Central memory CD8-positive, alpha-beta T cell (primary cell): Measurements from ENCODE around the gene GRID1.

Source experiments
- ATAC-seq: fragments of 150-1000 bp; cut with Tn5 transposase; replicated peaks from 2 replicates; pipeline ENCODE4 v1.10.0; 2022; ENCODE audit warnings: mild to moderate bottlenecking, moderate FRiP score, moderate number of reproducible peaks; ENCODE audit not compliant: poor library complexity, severe bottlenecking; ENCODE audit errors: extremely low read depth
- DNase-seq, 2 donors: peaks; one replicate each; pipeline ENCODE4 v3.0.0; 2021; ENCODE audit warnings: low spot score in 2 of 2
- H3K27ac Mint-ChIP-seq: one replicate; pipeline ENCODE4 v1.8.0; 2022; ENCODE audit warnings: low read depth, mild to moderate bottlenecking, moderate library complexity, mixed read lengths
- H3K27me3 Mint-ChIP-seq: one replicate; pipeline ENCODE4 v1.8.0; 2022; ENCODE audit warnings: mixed read lengths
- H3K36me3 Mint-ChIP-seq: one replicate; pipeline ENCODE4 v1.8.0; 2022; ENCODE audit warnings: mild to moderate bottlenecking, moderate library complexity, mixed read lengths; ENCODE audit not compliant: insufficient read depth
- H3K4me1 Mint-ChIP-seq: one replicate; pipeline ENCODE4 v1.8.0; 2022; ENCODE audit warnings: mixed read lengths
- H3K4me3 Mint-ChIP-seq: one replicate; pipeline ENCODE4 v1.8.0; 2022; ENCODE audit warnings: mild to moderate bottlenecking, moderate library complexity, mixed read lengths
- H3K9me3 Mint-ChIP-seq: one replicate; pipeline ENCODE4 v1.8.0; 2022; ENCODE audit warnings: mixed read lengths

The GRID1 gene

DNA sequence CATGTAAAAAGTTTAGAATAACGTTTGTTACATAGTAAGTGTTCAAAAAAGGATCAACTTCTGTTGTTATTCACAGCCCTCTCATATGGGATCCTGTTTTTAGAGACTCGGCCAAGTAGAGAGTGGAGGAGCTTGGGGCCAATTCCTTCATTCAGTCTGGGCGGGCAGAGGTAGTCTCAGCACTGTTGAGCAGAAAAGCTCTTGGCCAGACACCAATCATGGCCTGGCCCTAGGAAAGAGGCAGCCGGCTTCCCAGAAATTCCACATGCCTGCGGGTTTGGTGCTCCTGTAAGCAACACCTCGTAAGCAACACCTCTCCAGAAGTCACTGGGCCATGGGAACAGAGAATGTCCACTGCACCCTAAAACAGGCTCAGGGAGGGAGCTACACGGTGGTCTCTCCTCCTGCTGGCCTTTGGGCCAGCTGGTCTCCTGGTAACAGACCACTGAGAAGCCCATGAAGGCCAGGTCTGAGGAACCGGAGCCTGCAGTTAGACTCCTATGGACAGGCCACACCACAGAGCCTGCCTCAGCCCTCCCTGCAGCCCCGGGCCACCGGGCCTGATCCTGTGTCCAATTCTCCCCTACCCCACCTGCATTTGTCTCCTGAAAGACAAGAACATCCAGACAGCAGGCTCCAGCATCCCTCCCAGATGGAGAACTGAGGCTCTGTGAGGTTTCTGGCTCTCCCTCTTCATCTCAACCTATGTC, 149.1 kb downstream of the GRID1 start:
- Mint-ChIP-seq H3K9me3 (no peaks in the 10 kb centered on the region), H3K4me3 (no peak overlapping the region)

DNA sequence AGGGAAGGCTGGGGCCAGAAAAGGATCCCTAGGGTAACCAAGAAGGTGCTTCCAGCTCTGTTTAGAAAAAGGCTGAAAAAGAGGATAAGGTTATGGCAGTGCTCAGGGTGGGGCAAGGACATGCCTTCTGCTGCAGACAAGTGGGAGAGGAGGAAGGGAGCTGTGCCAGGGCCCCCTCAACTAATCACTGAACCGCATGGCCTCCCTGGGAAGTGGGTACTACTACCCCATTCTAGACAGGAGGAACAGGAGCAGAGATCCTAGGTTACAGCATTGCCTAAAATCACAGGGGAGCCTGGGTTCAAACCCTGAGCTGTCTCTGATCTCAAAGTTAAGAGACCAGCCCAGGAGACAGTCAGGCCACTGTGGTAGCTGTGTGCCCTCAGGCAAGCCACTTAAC, 149.7 kb downstream of the GRID1 start:
- no peaks in the 10 kb centered on the region for H3K36me3 Mint-ChIP-seq
- H3K27ac Mint-ChIP-seq = no peak overlapping the region
- H3K4me1 Mint-ChIP-seq = no peaks in the 10 kb centered on the region
- no peak for DNase-seq
- ATAC-seq = no peak
- H3K27me3 Mint-ChIP-seq = peaks cover 20% of the 10 kb centered on the region
- H3K9me3 Mint-ChIP-seq = no peaks in the 10 kb centered on the region
- H3K4me3 Mint-ChIP-seq = no peak overlapping the region

More for the DNA sequence above, 149.1 kb downstream of the GRID1 start:
- H3K36me3 Mint-ChIP-seq = no peaks in the 10 kb centered on the region
- H3K4me1 Mint-ChIP-seq = no peaks in the 10 kb centered on the region
- ATAC-seq = no peak
- peaks cover 20% of the 10 kb centered on the region for H3K27me3 Mint-ChIP-seq
- H3K27ac Mint-ChIP-seq = no peak overlapping the region
- DNase-seq = no peak

DNA sequence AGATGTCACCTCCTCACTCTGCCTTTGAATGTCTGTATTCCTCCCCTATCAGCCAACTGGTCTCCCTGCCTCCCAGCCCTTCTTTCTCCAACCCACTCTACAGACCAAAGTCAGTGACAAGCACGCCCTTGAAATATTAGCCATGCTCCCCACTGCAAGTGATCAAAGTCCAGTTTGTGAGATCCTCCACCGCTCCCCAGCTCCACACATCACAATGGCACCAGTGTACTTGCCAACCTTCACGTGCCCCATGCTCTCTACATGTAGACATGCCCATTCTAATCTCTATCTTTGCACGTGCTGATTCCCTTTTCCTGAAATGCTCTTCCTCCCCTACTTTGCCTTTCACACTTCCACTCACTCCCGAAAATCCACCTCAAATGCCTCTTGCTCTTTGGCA, 150.9 kb downstream of the GRID1 start:
- no peak overlapping the region for H3K4me3 Mint-ChIP-seq
- H3K36me3 Mint-ChIP-seq = no peaks in the 10 kb centered on the region
- peaks cover 11% of the 10 kb centered on the region for H3K27me3 Mint-ChIP-seq
- H3K27ac Mint-ChIP-seq = no peak overlapping the region
- ATAC-seq (no peak), DNase-seq (no peak)
- no peaks in the 10 kb centered on the region for H3K4me1 Mint-ChIP-seq
- no peaks in the 10 kb centered on the region for H3K9me3 Mint-ChIP-seq

DNA sequence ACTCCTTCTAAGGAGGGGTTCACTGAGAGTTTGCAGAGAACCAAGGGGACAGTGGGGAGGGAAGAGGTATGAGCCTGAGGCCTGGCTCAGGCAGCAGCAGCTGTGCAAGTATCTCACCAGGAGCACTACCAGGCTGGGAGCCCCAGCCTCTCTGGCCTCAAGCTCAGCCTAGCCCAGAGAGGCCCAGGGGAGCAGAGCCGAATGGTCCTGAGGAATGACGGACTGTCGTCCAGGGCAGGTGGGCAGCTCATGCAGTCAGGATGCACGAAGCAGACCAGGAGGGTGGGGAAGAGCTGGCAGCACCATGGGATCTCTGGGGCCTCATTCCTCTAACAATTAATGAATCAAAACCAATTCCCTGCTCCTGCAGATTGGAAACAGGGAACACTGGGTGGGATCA, 151.5 kb downstream of the GRID1 start:
- ATAC-seq (no peak), DNase-seq (no peak)
- H3K9me3 Mint-ChIP-seq = no peaks in the 10 kb centered on the region
- no peaks in the 10 kb centered on the region for H3K4me1 Mint-ChIP-seq
- peaks cover 11% of the 10 kb centered on the region for H3K27me3 Mint-ChIP-seq
- no peak overlapping the region for H3K4me3 Mint-ChIP-seq
- H3K36me3 Mint-ChIP-seq = no peaks in the 10 kb centered on the region
- H3K27ac Mint-ChIP-seq = no peak overlapping the region

DNA sequence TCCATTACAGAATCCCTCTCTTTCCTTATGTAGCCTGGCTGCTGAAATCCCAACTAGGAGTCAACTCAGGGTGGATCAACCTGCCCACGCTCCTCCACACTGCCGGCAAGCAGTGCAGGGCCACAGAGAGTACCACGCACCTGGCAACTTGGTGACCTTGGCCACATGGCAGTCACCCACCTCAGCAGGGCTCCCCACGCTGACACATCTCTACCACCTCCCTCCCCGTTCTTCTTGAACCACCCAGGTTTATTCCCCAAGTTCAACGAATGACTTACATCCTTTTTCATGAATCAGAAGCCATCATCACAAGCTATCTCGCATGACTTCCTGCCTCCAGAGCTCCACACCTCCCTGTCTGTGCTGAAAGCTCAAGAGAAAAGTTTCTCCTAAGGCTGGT, 153.4 kb downstream of the GRID1 start:
- Mint-ChIP-seq H3K9me3 (no peaks in the 10 kb centered on the region), H3K27ac (no peak overlapping the region)

GRCh38 chr10:86212391-86212700, 154.2 kb downstream of the GRID1 start:
- no peaks in the 10 kb centered on the region for H3K36me3 Mint-ChIP-seq

More for the DNA sequence above, 153.4 kb downstream of the GRID1 start:
- DNase-seq = no peak
- Mint-ChIP-seq H3K4me3 (no peak overlapping the region), H3K36me3 (no peaks in the 10 kb centered on the region), H3K4me1 (no peaks in the 10 kb centered on the region), H3K27me3 (peaks cover 18% of the 10 kb centered on the region)
- ATAC-seq = no peak

GRCh38 chr10:86211691-86212390, 154.8 kb downstream of the GRID1 start:
- Mint-ChIP-seq H3K4me3 (no peak overlapping the region), H3K27me3 (peaks cover 26% of the 10 kb centered on the region), H3K9me3 (no peaks in the 10 kb centered on the region), H3K27ac (no peak overlapping the region), H3K4me1 (no peaks in the 10 kb centered on the region), H3K36me3 (no peaks in the 10 kb centered on the region)
- DNase-seq = no peak
- no peak for ATAC-seq

More at GRCh38 chr10:86212391-86212700, 154.2 kb downstream of the GRID1 start:
- no peak for DNase-seq
- no peaks in the 10 kb centered on the region for H3K9me3 Mint-ChIP-seq
- H3K4me3 Mint-ChIP-seq = no peak overlapping the region
- no peak for ATAC-seq
- no peaks in the 10 kb centered on the region for H3K4me1 Mint-ChIP-seq
- peaks cover 21% of the 10 kb centered on the region for H3K27me3 Mint-ChIP-seq
- H3K27ac Mint-ChIP-seq = no peak overlapping the region

DNA sequence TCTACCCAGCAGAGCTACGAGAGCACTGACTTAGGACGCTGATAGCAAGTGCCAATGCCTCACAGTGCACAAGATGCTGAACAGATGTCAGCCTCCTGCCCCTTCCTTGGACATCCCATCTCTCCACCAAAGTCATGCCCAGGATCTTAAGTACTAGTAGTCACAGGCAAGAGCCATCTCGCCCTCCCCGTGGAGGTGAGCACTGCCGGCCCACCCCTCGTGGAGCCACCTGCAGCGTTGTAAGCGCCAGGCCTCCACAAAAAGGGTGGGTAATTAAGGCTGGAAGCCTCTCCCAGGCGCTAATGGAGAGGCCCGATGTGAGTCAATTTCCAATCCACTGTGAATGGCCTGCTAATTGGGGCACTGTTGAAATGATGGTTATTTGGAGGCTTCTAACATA, 156.2 kb downstream of the GRID1 start:
- H3K36me3 Mint-ChIP-seq = no peaks in the 10 kb centered on the region

GRCh38 chr10:86209726-86210125, 156.9 kb downstream of the GRID1 start:
- Mint-ChIP-seq H3K4me3 (no peak overlapping the region), H3K27me3 (peaks cover 27% of the 10 kb centered on the region), H3K9me3 (no peaks in the 10 kb centered on the region), H3K27ac (no peak overlapping the region), H3K36me3 (no peaks in the 10 kb centered on the region), H3K4me1 (no peaks in the 10 kb centered on the region)
- DNase-seq (no peak), ATAC-seq (no peak)

More for the DNA sequence above, 156.2 kb downstream of the GRID1 start:
- Mint-ChIP-seq H3K27me3 (peaks cover 27% of the 10 kb centered on the region), H3K27ac (no peak overlapping the region), H3K4me3 (no peak overlapping the region), H3K4me1 (no peaks in the 10 kb centered on the region), H3K9me3 (no peaks in the 10 kb centered on the region)
- DNase-seq (no peak), ATAC-seq (no peak)

DNA sequence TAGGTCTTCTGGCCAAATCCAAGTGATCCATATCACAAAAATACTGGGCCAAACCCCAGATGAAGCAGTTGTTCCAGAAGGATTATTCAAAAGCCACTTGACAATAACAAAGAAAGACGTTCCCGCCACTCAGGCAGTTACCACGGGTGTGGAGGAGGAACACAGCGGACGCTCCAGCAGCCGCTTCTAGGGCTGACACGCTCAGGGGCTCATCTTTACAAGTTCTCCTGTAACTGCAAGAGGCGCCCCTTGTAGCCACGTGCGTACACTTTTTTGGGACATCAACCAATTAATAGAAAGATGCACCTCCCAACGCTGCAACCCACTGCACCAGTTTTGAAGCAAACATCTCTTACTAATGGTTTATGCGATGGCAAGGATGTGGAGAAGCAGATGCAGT, 159.4 kb downstream of the GRID1 start:
- H3K4me3 Mint-ChIP-seq = no peak overlapping the region
- peaks cover 40% of the 10 kb centered on the region for H3K27me3 Mint-ChIP-seq
- DNase-seq (no peak), ATAC-seq (no peak)
- H3K36me3 Mint-ChIP-seq = no peaks in the 10 kb centered on the region
- no peaks in the 10 kb centered on the region for H3K9me3 Mint-ChIP-seq
- no peak overlapping the region for H3K27ac Mint-ChIP-seq
- no peaks in the 10 kb centered on the region for H3K4me1 Mint-ChIP-seq

DNA sequence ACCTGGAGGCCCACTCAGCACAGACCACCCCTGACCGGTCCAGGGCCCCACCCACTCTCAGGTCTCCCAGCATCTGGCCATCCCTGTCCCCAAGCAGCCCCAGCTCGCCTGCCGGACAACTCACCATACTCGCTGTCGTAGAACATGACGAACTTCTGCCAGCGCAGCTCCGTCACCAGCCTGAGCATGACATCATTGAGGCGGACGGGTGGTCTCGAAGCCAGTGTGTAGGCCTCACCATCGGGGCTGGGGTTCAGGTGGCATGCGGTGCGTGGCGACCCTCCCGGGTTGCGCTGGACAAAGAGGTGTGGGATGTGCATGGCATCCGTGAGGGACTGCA, 160.4 kb downstream of the GRID1 start:
- Mint-ChIP-seq H3K27me3 (peaks cover 48% of the 10 kb centered on the region), H3K27ac (no peak overlapping the region), H3K36me3 (no peaks in the 10 kb centered on the region), H3K4me3 (no peak overlapping the region), H3K4me1 (no peaks in the 10 kb centered on the region), H3K9me3 (no peaks in the 10 kb centered on the region)
- ATAC-seq = no peak
- no peak for DNase-seq

DNA sequence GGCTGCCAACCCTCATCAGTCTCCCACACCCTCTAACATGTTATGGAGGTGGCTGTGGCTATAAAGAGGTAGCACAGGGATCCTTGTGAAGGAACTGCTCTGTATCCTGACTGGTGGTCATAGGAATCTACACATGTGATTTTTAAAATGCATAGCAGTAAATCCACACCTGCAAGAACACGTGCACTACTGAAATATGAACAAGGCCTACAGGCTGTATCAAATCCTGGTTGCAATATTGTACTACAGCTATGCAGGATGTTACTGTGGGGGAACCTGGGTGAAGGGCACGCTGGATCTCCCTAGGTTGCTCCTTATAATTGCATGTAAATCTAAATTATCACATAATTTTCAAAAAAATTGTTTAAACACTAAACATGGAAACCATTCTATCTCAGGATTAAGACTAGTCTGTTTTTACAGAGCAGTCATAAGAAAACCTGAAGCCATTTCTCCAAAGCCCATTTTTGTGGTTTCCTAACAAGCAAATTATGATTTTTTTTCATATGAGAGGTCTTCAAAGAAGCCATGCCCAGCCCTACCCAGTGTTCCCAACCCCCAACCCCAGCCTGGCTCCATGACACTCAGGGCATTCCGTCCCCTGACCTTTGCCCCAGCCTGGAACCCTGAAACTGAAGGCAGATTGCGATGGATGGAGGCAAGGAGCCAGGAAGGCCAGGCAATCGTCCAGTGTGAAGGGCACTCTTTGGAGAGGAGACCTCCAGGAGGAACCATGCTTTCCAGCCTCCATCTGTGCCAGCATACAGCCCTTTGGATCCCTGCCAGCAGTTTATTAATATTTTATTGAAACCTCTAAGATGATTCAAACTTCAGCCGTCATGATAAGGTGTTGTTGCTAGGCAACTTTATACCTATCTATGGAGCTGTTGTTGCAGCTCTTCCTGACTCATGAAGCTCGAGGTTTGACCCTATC, 161.0 kb downstream of the GRID1 start:
- peaks cover 54% of the 10 kb centered on the region for H3K27me3 Mint-ChIP-seq
- H3K36me3 Mint-ChIP-seq = no peaks in the 10 kb centered on the region
- H3K27ac Mint-ChIP-seq = no peak overlapping the region
- H3K9me3 Mint-ChIP-seq = no peaks in the 10 kb centered on the region
- DNase-seq (no peak), ATAC-seq (no peak)
- H3K4me1 Mint-ChIP-seq = no peaks in the 10 kb centered on the region
- no peak overlapping the region for H3K4me3 Mint-ChIP-seq
